ENCODE results near the gene AMBRA1.

Gene AMBRA1

GRCh38 chr11:46363455-46364005 is 230.3 kb downstream of the AMBRA1 start:
- DNase-seq, result no peak

GRCh38 chr11:46363031-46363407 is 230.8 kb downstream of the AMBRA1 start:
- DNase-seq, result no peak

DNA sequence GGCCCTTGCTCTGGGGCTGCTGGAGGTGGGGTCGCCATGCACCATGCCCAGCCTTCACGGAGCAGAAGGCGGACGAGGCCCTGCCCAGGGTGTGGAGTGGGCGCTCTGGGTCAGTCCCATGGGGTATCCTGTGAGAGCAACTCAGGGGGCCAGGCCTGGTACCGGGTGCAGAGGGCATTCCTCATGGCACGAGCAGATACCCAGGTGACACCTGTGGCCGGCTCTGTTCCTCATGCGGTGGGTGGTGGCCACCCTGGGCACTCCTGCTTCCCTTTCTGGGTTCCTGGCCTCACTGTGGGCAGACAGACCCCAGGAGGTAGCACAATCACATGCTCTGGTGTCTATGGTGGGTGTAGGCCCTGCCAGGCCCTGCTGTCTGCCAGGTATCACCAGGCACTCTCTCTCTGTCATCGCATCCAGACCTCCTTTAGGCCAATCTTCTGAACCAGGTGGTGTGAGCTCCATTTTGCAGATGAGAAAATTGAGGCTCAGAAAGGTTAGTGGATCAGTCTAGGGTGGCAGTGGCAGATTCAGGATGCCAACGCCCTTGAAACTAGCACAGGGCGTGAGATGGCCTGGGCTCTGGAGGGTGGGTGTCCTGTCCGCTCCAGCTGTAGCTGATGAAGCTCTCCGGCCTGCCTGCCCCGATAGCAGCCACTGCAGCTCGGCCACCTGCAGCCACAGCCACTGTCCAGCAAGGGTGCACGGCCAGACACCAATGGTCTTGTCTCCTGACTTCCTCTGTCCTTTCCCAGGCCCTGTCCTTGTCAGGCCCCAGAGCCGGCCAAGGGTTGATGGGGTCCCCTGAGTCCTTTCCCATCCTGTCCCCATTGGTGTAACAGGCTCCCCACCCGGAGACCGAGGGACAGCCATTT is 231.4 kb downstream of the AMBRA1 start:
- DNase-seq, result no peak

DNA sequence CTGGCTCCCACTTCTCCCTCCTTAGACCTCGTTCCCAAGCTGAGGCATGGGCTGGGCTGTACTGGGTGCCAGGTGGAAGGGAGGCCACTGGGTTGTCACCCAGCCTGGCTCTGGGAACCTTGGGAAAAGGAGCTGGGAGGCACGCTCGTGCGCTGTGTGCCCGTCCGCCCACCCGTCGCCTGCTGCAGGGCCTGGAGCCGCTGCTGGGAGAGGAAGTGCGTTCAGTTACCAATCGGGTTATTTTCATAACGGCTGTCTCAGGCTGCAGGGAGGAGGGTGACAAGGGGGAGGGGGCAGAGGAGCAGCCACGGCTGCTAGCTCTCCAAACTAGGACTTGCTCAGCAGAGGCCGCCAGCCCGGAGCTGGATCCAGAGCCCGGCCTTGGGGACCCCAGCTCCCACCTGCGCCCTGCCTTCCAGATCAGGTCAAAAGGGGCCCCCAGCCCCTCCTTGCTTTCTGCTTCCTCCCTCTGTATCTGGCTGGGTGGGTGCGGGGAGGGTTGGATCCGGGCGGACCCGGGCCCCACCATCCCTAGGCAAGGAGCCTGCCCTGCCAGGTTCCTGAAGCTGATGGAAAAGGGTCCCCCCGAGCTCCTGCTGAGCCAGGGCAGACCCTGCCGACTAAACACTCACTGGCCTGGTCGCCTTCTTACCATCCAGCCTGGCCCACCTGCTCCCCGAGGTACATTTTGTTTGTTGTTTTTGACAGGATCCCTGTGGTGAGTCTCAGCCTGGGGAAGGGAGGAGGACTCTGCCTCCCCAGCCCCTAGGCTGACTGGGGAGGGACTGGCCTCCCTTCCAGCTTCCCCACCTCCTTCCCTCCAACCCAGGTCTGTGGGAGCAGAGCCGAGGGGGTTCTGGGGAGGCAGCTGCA is 232.3 kb downstream of the AMBRA1 start:
- DNase-seq, result no peak

GRCh38 chr11:46360878-46361277 is 232.9 kb downstream of the AMBRA1 start:
- DNase-seq, result no peak

DNA sequence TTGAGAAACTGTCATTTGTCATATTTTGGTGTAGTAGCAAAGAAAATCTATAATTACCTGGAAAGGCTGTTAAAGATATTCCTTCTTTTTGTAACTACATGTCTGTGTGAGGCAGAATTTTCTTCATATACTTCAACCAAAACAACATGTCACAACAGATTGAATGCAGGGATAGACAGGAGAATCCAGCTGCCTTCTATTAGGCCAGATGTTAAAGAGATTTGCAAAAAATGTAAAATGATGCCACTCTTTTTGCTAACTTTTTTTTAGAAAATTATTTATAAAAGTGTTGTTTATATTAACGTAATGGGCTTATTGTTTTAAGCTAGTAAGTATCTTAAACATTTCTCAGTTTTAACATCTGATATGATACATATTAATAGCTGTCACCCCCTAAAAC is 233.9 kb downstream of the AMBRA1 start:
- no peak for DNase-seq

GRCh38 chr11:46357483-46357936 is 236.3 kb downstream of the AMBRA1 start:
- no peak for DNase-seq

- no peak for DNase-seq
Measured at GRCh38 chr11:46356924-46357482, 236.8 kb downstream of the AMBRA1 start.

GRCh38 chr11:46353698-46354097 is 240.1 kb downstream of the AMBRA1 start:
- DNase-seq, result no peak

DNA sequence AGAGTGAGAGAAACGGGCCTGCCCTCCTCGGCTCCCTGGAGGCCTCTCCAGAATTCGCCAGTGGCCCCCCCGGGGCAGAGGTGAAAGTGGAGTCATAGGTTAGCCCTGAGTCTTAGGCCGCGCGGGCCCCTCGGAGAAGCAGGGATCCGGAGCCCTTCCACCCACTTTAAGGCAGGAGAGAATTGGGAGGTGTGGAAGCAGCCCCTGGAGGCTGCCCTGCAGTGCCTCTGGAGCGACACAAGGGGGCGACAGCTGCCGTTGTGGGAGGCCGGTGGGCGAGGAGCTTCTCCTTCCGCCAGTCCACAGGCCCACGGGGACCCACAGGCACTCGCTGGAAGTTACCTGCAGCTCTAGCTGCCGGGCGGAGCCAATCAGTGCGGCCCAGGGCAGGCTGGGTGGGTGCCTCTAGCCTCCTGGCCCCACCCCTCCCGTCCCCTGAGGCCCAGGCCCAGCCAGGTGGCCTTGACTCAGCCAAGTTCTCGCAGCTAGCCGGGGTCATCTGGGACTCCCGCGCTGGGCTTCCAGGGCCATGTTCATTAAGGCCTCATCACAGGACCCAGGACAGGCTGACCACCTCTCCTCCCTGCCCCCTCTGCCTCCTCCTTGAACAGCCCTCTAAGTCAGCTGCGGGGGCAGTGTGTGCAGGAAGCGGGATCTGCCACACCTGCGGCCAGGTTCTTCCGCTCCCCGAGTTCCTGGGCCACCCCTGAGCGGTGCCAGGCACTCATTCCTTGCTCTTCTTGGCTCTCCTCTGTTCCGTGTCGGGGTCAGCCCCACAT is 241.6 kb downstream of the AMBRA1 start:
- no peak for DNase-seq

GRCh38 chr11:46351606-46352005 is 242.2 kb downstream of the AMBRA1 start:
- DNase-seq, result no peak

DNA sequence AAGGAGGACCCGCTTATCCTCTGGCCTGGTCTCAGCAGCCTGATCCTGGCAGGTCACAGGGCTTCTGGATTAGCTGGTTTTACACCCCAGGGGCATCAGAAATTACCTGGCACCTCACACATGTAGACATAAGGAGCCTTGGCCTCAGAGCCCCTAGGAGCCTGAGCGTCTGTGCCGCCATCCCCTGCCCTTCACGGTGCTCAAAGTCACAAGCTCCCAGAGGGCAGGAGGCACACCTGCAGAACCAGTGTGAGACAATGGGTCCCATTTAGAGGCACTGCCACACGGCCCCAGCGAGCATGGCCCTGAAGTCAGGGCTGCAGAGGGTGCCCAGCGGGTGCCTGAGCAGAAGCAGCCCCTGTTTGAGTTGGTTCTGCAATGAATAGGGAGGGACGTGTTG is 242.7 kb downstream of the AMBRA1 start:
- DNase-seq, result no peak

- no peak for DNase-seq
Measured at GRCh38 chr11:46350695-46351094, 243.1 kb downstream of the AMBRA1 start.

GRCh38 chr11:46348566-46349401 is 245.0 kb downstream of the AMBRA1 start:
- no peak for DNase-seq

GRCh38 chr11:46347637-46348311 is 246.0 kb downstream of the AMBRA1 start:
- no peak for DNase-seq

DNA sequence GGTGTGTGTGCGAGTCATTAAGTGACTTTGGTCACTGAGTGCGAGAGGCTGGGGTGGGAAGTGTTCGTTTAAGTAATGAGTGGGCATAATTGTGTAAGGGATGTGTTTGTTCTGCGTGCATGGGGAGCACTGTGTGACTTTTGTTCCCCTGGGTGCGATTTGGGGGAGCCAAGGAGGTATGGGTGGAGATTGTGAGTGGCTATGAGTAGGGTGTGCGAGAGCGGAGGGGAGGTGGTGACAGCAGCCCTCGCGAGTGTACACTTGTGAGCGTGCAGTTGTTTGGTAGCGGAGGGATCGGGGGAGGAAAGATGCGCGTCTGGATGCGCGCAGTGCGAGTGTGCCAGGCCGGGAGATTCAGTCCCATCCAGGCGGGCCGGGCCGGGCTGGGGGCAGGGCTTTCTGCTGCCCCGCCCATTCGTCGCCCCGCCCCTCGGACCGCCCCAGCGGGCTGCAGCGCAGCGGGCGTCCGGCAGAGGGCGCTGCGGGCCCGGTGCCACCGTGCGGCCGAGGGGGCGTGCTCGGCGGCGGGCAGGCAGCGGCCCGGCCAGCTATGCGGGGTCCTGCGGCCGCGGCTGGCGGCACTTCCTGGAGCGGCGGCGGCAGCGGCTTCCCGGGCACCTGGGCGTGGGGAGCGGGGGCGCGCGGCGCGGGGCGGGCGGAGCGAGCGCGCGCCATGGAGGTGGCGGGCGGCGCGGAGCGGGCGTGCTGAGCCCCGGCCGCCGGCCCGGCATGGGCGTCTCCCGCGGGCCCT is 246.8 kb downstream of the AMBRA1 start, which contains the start of gene DGKZ:
DGKZ (plus strand) TSS at position 578 of the 751 bp plus-strand sequence. CDS start 197 bp downstream, outside the sequence.
- DNase-seq, result peak; percentile 84
